ENCODE data around the gene CXCL8.
"Not testable (repeated sequence)": the region's sequence is repeated elsewhere in the genome, so short reads cannot be mapped to it uniquely, and the experiment has no call there.

Gene CXCL8

DNA sequence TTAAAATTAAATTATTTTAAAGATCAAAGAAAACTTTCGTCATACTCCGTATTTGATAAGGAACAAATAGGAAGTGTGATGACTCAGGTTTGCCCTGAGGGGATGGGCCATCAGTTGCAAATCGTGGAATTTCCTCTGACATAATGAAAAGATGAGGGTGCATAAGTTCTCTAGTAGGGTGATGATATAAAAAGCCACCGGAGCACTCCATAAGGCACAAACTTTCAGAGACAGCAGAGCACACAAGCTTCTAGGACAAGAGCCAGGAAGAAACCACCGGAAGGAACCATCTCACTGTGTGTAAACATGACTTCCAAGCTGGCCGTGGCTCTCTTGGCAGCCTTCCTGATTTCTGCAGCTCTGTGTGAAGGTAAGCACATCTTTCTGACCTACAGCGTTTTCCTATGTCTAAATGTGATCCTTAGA is at the start of gene CXCL8:
TSS of gene CXCL8 (plus strand) at position 217 of the 426 bp plus-strand sequence. CDS start at position 307, 90 bp downstream.
- DNase-seq: peak; percentile 54

DNA sequence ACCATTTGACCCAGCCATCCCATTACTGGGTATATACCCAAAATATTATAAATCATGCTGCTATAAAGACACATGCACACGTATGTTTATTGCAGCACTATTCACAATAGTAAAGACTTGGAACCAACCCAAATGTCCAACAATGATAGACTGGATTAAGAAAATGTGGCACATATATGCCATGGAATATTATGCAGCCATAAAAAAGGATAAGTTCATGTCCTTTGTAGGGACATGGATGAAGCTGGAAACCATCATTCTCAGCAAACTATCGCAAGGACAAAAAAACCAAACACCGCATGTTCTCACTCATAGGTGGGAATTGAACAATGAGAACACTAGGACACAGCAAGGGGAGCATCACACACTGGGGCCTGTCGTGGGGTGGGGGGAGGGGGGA is 49.2 kb upstream of the CXCL8 start:
- DNase-seq: not testable (repeated sequence)

DNA sequence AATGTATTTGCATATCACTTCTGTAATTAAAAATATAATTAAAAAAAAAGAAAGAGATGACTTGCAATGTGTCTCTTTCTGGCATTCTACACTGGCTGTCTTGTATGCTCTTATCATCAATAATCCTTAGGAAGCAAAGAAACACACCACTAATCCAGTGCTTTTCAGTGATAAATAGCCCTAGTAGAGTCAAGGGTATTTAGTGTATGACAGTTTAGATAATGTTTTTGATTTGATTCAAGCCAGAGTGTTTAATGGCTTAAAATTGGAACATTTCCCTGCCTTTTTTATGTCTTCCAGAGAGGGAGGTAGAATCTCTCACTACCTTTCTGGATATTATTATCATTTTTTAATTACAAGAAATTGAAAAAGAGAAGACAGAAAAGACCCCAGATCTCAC is 48.6 kb upstream of the CXCL8 start:
- no peak for DNase-seq

DNA sequence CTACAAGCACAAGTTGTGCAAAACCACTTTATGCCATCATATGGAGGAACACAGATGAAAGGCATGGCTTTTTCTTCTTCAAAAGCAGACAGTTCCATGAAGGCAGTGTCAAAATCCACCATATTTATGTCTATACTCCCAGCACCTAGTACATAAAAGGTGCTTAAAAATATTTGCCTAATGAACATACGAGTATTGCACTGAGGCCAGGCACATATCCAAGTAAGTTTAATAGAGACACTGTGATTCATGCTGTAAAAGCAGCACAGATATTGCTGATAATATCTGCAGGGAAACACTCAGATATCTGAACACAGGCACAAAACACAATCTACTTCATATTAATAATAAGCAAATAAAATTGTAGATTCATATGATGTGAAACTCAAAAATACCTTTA is 48.1 kb upstream of the CXCL8 start:
- no peak for DNase-seq

DNA sequence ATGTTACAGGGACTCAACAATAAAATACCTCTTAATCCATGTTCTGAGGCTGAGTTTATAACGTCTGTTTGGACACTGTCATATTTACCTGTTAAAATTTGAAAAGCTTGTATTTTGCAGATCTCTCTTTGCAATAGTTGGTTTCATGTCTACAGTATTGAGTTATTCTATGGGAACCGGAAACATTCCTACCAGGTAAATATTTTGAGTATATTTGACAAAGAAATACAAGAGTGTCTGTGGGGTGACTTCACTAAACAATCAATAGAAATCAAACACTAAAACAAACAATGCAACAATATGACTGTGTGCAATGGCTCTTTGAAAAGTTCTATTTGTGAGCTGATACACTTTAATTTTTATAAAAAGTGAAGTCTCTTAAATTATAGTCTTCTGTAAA is 47.7 kb upstream of the CXCL8 start:
- DNase-seq: no peak

- DNase-seq: no peak
Measured at GRCh38 chr4:73693811-73694210, 46.6 kb upstream of the CXCL8 start.

DNA sequence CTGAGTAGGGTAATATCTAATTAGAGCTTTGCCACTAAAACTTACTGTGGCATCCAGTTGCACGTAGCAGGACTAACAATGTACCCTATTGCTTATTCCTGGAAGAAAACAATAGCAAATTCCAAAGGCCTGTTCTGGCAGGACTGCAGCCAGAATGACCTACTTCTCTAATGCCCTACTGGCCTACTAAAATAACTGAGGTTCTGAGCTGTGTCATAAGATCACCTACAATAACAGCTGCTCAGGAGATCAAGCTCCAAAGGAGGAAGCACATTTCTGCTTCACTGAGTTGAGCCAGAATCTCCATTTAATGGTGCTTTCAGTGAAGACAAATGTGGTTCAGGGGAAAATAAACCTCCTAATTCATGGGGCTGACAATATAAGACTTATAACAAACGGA is 42.2 kb upstream of the CXCL8 start:
- DNase-seq: no peak

DNA sequence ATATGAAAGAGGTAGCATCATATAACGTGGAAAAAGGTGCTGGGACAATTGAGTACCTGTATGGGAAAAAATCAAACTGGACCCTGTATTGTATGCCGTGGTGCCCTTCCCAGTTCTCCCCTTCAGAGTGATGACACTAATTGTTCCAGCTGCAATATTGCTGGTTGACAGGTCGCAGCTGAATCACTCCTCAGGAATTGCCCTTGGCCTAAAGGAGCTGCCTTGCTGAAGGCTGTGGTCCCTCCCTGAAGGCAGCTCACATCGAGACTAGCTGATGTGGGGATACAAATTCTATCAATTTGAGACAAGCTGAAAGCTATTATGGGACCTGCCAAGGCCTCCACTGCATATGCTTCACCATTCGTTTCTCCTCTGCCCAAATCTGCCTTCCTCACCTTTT is 39.3 kb upstream of the CXCL8 start:
- DNase-seq: no peak

DNA sequence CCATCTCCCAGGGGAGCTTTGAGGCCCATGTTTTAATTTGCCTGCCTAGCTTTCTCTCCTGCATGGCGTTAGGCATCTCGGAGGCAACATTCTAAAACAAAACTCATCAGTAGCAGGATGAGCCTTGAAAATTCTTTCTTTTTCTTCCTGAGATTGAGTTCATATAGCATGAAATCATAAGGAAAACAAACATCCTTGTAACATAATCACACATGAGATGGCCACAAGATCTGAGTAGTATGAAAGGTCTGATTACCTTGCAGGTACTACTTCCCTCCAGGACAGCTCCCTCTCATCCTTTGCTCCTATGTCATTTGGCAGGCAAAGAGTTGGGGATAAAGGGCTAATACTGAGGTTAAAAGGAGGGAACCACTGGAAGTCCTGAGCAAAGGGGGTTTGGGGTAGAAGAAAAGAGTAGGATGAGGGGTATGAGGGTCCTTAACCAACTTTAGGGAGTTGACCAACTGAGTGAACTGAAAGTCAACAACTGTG is 37.5 kb upstream of the CXCL8 start:
- no peak for DNase-seq

GRCh38 chr4:73703320-73703719 is 37.0 kb upstream of the CXCL8 start:
- no peak for DNase-seq

- DNase-seq: peak; percentile 72
Measured at GRCh38 chr4:73704314-73705055, 35.9 kb upstream of the CXCL8 start.

DNA sequence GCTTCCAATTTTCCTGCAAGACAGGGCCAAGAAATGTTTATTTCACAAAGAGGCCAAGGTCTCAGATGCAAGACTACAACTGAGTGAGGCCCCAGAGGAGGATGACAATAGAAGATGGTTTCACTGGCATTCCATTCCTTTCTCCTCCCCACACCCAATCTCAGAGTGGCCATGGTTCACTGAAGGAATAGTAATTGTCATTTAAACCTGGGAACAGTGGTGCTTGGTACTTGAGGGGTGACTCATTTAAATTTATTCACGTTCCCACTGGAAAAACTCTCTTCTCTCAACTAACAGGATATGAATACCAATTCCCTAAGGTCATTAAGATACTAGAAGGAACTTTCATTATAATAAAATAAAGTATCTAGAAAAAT is 35.3 kb upstream of the CXCL8 start:
- DNase-seq: no peak

DNA sequence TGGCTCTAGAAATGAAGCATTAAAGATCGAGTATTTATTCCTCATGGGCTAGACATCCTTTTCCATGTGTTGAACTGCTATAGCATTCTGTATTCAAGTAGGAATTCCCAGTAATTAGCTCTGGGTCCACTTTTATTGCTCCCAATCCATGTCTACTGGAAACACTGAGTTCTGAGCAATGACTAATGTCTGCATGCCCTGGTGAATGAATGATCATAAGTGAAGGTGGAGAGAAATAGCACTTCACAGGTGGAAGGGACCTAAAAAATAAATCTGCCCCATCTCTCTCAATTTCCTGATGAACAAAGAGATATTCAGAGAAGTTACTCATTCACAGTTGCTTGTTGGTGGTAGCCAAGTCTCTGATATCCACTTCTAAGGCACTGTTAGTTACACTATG is 34.6 kb upstream of the CXCL8 start:
- DNase-seq: no peak

- DNase-seq: no peak
Measured at GRCh38 chr4:73706811-73707210, 33.6 kb upstream of the CXCL8 start.

- no peak for DNase-seq
Measured at GRCh38 chr4:73707269-73707875, 33.0 kb upstream of the CXCL8 start.

- DNase-seq: peak; percentile 51
Measured at GRCh38 chr4:73707918-73708577, 32.3 kb upstream of the CXCL8 start.

DNA sequence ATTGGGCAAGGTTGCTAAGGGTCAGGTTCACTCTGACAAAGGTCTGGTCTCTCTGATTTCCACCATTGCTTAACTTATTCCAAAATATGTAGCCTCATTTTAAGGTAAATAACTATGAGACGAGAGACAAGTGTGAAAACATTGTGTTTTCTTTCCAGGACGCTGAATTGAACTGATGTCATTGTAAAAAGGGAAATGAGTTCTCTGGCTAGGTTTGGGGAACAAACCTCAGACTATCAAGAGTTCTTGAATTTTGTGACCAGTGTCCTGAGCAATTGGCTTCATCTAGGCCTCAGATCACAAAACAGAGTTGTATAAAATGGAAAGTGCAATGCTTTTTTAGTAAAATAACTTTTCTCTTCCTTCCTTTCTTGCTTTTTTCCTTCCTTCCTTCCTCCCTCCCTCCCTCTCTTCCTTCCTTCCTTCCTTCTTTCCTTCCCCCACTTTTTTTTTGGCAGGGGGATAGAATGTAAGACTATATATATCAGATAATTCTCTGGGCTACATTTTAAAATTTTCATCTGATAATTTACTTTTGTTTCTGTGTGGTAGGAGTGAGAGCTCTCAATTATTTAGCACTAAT is 30.8 kb upstream of the CXCL8 start:
- DNase-seq: peak; percentile 36

DNA sequence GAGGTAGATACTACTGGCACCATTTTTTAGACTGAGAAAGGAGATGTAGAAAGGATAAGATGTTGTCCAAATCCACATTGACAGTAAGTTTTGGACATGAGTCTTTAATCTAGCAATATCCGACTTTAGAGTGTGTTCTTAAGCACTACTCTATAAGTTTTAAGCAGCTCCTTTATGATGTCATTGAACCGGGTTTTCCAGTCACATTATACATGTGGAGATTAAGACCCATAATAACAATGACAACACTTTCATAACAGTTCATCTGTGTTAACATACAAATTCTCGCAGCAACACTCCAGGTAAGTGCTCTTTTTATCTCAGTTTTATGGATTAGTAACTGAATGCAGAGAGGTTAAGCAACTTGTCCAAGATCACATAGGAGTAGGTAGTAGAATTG is 30.3 kb upstream of the CXCL8 start:
- no peak for DNase-seq

DNA sequence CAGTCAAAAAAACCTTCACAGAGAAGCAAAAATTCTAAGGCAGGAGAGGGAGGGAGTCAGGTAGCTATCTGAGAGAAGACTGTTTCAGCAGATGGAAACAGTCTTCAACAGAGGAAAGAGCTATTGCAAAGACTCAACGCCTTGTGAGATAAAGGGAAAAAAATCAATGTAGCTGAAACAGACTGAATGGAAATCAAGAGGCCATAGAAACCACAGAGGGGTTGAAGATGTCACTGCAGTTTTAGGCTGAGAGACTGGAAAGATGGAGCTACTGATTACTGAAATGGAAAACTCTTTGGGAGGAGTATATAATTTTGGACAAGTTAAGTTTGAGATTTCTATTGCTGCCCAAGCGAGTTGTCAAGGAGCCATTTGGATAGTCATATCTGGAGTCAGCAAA is 28.4 kb upstream of the CXCL8 start:
- DNase-seq: no peak

- DNase-seq: no peak
Measured at GRCh38 chr4:73713650-73714049, 26.7 kb upstream of the CXCL8 start.

GRCh38 chr4:73714647-73715046 is 25.7 kb upstream of the CXCL8 start:
- no peak for DNase-seq

GRCh38 chr4:73715659-73716058 is 24.7 kb upstream of the CXCL8 start:
- DNase-seq: no peak

Measured in KG1 (cell line).